MM.1S (cell line): ENCODE data around the gene NKIRAS1.

ENCODE experiments used
- CTCF ChIP-seq: fragments of 300-600 bp; sonication (generic); IDR thresholded peaks from 2 replicates; pipeline ENCODE4 v1.5.1; 2016; ENCODE audit warnings: antibody characterized with exemption, low read length, mixed read lengths
- EZH2 ChIP-seq: fragments of 300-600 bp; sonication (generic); optimal IDR thresholded peaks from 2 replicates; pipeline ENCODE3; 2017; ENCODE audit warnings: low read depth, mild to moderate bottlenecking, antibody characterized with exemption, low read length, mixed read lengths
- EZH2phosphoT487 ChIP-seq: fragments of 300-600 bp; sonication (generic); IDR thresholded peaks from 2 replicates; pipeline ENCODE4 v1.6.1; 2018; ENCODE audit warnings: antibody characterized with exemption, low read length

- TF ChIP-seq CTCF: no peak
- no peak for TF ChIP-seq EZH2
- no peak for TF ChIP-seq EZH2phosphoT487
Measured at GRCh38 chr3:23961913-23962312, 45.1 kb upstream of the NKIRAS1 start.
